HEK293 (cell line): ENCODE measurements around the gene TUNAR.

ENCODE experiments used
- CTCF ChIA-PET: fragments of 350-600 bp; formaldehyde crosslinking; extraction: SDS; loops from one replicate; lab custom pipeline; 2021; ENCODE audit warnings: antibody characterized with exemption; lab: Yijun Ruan, JAX
- POLR2A ChIA-PET: fragments of 300-600 bp; formaldehyde crosslinking; extraction: SDS; loops from one replicate; lab custom pipeline; 2020; ENCODE audit warnings: antibody characterized with exemption, inconsistent platforms; lab: Yijun Ruan, JAX
- H3K27ac ChIP-seq: fragments of 200-500 bp; sonication (Bioruptor generic); 2 replicates; pipeline ENCODE4 v1.5.1; 2014; ENCODE audit warnings: low read depth, low read length, control low read depth, inconsistent platforms; ENCODE audit errors: extremely low read depth
- H3K36me3 ChIP-seq, 2 experiments: fragments of 200-500 bp in 1 of 2; sonication (Bioruptor generic) in 1 of 2; 1 replicate in 1 of 2; 2 replicates in 1 of 2; pipeline ENCODE4 v1.5.1; 2014 to 2017; ENCODE audit warnings: inconsistent platforms in 2 of 2, low read length in 2 of 2; ENCODE audit not compliant: control insufficient read depth in 2 of 2, insufficient read depth in 1 of 2
- H3K4me1 ChIP-seq: fragments of 200-500 bp; sonication (Bioruptor generic); 2 replicates; pipeline ENCODE4 v1.5.1; 2014; ENCODE audit warnings: mild to moderate bottlenecking, low read length, inconsistent platforms; ENCODE audit not compliant: control insufficient read depth, insufficient read depth
- H3K4me3 ChIP-seq: 2 replicates; pipeline ENCODE4 v1.5.1; 2011; ENCODE audit warnings: low read depth, mild to moderate bottlenecking, control low read depth, low read length, moderate library complexity
- H3K9me3 ChIP-seq: fragments of 200-500 bp; sonication (Bioruptor generic); 2 replicates; pipeline ENCODE4 v1.5.1; 2014; ENCODE audit warnings: low read depth, low read length, inconsistent platforms; ENCODE audit not compliant: control insufficient read depth, insufficient read depth
- IKZF3 ChIP-seq: fragments of 450-650 bp; IDR thresholded peaks from 2 replicates; pipeline ENCODE4 v1.5.0; 2018; ENCODE audit warnings: missing biosample characterization, mild to moderate bottlenecking, missing genetic modification characterization, moderate library complexity
- KLF8 ChIP-seq: fragments of 450-650 bp; formaldehyde crosslinking; IDR thresholded peaks from 2 replicates; pipeline ENCODE4 v1.5.1; 2016; ENCODE audit warnings: missing biosample characterization, missing genetic modification characterization
- SP2 ChIP-seq: fragments of 450-650 bp; formaldehyde crosslinking; IDR thresholded peaks from 2 replicates; pipeline ENCODE4 v1.5.1; 2016; ENCODE audit warnings: missing biosample characterization, missing genetic modification characterization
- SP3 ChIP-seq: fragments of 450-650 bp; formaldehyde crosslinking; IDR thresholded peaks from 2 replicates; pipeline ENCODE4 v1.5.1; 2016; ENCODE audit warnings: missing biosample characterization, missing genetic modification characterization
- WT1 ChIP-seq: fragments of 450-650 bp; formaldehyde crosslinking; IDR thresholded peaks from 2 replicates; pipeline ENCODE4 v1.5.1; 2016; ENCODE audit warnings: missing biosample characterization, missing genetic modification characterization
- ZFP69B ChIP-seq: fragments of 450-650 bp; formaldehyde crosslinking; IDR thresholded peaks from 2 replicates; pipeline ENCODE4 v1.5.1; 2016; ENCODE audit warnings: missing biosample characterization, missing genetic modification characterization
- ZNF174 ChIP-seq: fragments of 450-650 bp; formaldehyde crosslinking; IDR thresholded peaks from 2 replicates; pipeline ENCODE4 v1.5.0; 2017; ENCODE audit warnings: missing biosample characterization, mild to moderate bottlenecking, missing genetic modification characterization
- ZNF266 ChIP-seq: fragments of 450-650 bp; formaldehyde crosslinking; IDR thresholded peaks from 2 replicates; pipeline ENCODE4 v1.5.1; 2016; ENCODE audit warnings: missing biosample characterization, missing genetic modification characterization, low read depth
- ZNF274 ChIP-seq, 2 experiments: fragments of 200-500 bp in 1 of 2; fragments of 450-650 bp in 1 of 2; sonication (Bioruptor generic) in 1 of 2; formaldehyde crosslinking in 1 of 2; IDR thresholded peaks; 2 replicates each; pipeline versions ENCODE4 v1.5.1 to v1.6.1; 2014 to 2016; ENCODE audit warnings: borderline replicate concordance in 1 of 2, inconsistent platforms in 1 of 2, low read length in 1 of 2, missing biosample characterization in 1 of 2, missing genetic modification characterization in 1 of 2
- ZNF354C ChIP-seq: fragments of 450-650 bp; formaldehyde crosslinking; IDR thresholded peaks from 2 replicates; pipeline ENCODE4 v1.5.1; 2016; ENCODE audit warnings: missing biosample characterization, missing genetic modification characterization, low read depth, borderline replicate concordance
- ZNF473 ChIP-seq: fragments of 450-650 bp; formaldehyde crosslinking; IDR thresholded peaks from 2 replicates; pipeline ENCODE4 v1.5.1; 2017; ENCODE audit warnings: missing biosample characterization, missing genetic modification characterization
- ZNF48 ChIP-seq: fragments of 450-650 bp; formaldehyde crosslinking; IDR thresholded peaks from 2 replicates; pipeline ENCODE4 v1.5.1; 2016; ENCODE audit warnings: missing biosample characterization, missing genetic modification characterization
- ZNF514 ChIP-seq: fragments of 450-650 bp; formaldehyde crosslinking; IDR thresholded peaks from 2 replicates; pipeline ENCODE4 v1.5.1; 2016; ENCODE audit warnings: missing biosample characterization, missing genetic modification characterization
- ZNF555 ChIP-seq: fragments of 450-650 bp; formaldehyde crosslinking; conservative IDR thresholded peaks from 2 replicates; pipeline ENCODE4 v1.5.1; 2017; ENCODE audit warnings: missing biosample characterization, mild to moderate bottlenecking, missing genetic modification characterization, inconsistent platforms
- ZNF629 ChIP-seq: fragments of 450-650 bp; formaldehyde crosslinking; IDR thresholded peaks from 2 replicates; pipeline ENCODE4 v1.5.1; 2017; ENCODE audit warnings: missing biosample characterization, missing genetic modification characterization
- ZNF654 ChIP-seq: fragments of 450-650 bp; formaldehyde crosslinking; IDR thresholded peaks from 2 replicates; pipeline ENCODE4 v1.5.1; 2016; ENCODE audit warnings: low read depth, missing biosample characterization, missing genetic modification characterization
- ZNF660 ChIP-seq: fragments of 450-650 bp; IDR thresholded peaks from 2 replicates; pipeline ENCODE4 v1.5.1; 2018; ENCODE audit warnings: missing biosample characterization, mild to moderate bottlenecking, missing genetic modification characterization
- ZNF76 ChIP-seq: fragments of 450-650 bp; formaldehyde crosslinking; IDR thresholded peaks from 2 replicates; pipeline ENCODE4; 2016; ENCODE audit warnings: low read depth, missing biosample characterization, missing genetic modification characterization, borderline replicate concordance
- ZNF843 ChIP-seq: fragments of 450-650 bp; formaldehyde crosslinking; IDR thresholded peaks from 2 replicates; pipeline ENCODE4 v1.5.1; 2016; ENCODE audit warnings: missing biosample characterization, missing genetic modification characterization
- TF ChIP-seq, protein P1 (sequence below): fragments of 450-650 bp; formaldehyde crosslinking; IDR thresholded peaks from 2 replicates; pipeline ENCODE4 v1.5.1; 2016; ENCODE audit warnings: missing biosample characterization, missing genetic modification characterization
- TF ChIP-seq, protein P2 (sequence below): fragments of 450-650 bp; formaldehyde crosslinking; IDR thresholded peaks from 2 replicates; pipeline ENCODE4 v1.5.1; 2016; ENCODE audit warnings: missing biosample characterization, missing genetic modification characterization
- TF ChIP-seq, protein P3 (sequence below): fragments of 450-650 bp; formaldehyde crosslinking; IDR thresholded peaks from 2 replicates; pipeline ENCODE4 v1.5.1; 2017; ENCODE audit warnings: missing biosample characterization, missing genetic modification characterization
- TF ChIP-seq, protein P4 (sequence below): fragments of 450-650 bp; formaldehyde crosslinking; IDR thresholded peaks from 2 replicates; pipeline ENCODE4 v1.5.1; 2016; ENCODE audit warnings: missing biosample characterization, missing genetic modification characterization
- TF ChIP-seq, protein P5 (sequence below): fragments of 450-650 bp; formaldehyde crosslinking; IDR thresholded peaks from 2 replicates; pipeline ENCODE4 v1.5.1; 2016; ENCODE audit warnings: missing biosample characterization, missing genetic modification characterization

Gene TUNAR

DNA sequence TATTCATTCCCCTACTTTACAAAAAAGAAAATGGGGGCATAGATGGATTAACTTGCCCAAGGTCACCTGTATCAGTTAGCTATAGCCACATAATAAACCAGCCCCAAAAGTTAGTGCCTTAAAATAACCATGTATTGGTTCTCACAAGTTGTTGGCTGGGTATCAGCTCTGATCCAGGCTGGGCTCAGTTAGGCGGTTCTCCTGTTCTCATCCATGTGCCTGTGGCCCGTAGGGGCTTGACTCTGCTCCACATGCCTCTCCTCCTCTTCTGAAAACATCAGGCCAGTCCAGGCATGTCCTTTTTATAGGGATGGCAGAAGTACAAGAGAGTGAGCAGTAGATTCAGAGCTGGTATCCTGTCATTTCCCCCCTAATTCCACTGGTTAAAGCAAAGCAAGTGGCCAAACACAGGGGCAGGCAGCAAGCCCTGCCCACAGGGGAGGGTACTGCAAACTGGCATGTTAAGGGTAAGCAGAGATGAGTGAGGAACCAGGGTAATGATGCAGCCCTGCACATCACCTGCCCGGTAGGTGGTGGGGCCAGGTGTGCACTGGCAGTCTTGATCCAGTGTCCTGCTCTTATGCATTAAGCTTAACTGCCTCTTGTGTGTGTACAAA is 47.9 kb upstream of the TUNAR start:
- Histone ChIP-seq H3K9me3 (no peaks in the 10 kb centered on the region), H3K27ac (no peak overlapping the region), H3K4me1 (no peaks in the 10 kb centered on the region), H3K36me3 (no peaks in the 10 kb centered on the region), H3K4me3 (no peak overlapping the region)
- CTCF ChIA-PET: interaction anchor here (0.6 kb wide), 1 partner anchor 11 kb away, joined by 3 read pairs; no protein-coding TSS in a partner anchor
- POLR2A ChIA-PET: no interaction called here
- TF ChIP-seq, protein P1, sequence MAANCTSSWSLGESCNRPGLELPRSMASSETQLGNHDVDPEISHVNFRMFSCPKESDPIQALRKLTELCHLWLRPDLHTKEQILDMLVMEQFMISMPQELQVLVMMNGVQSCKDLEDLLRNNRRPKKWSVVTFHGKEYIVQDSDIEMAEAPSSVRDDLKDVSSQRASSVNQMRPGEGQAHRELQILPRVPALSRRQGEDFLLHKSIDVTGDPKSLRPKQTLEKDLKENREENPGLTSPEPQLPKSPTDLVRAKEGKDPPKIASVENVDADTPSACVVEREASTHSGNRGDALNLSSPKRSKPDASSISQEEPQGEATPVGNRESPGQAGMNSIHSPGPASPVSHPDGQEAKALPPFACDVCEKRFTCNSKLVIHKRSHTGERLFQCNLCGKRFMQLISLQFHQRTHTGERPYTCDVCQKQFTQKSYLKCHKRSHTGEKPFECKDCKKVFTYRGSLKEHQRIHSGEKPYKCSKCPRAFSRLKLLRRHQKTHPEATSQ (tag by site-specific recombination): no peak
- TF ChIP-seq ZNF48 (no peak), ZNF274 (IDR thresholded peaks at IDR 0.05; ENCODE audit: low read length) (no peak), ZNF274 (tag by site-specific recombination; IDR thresholded peaks at IDR 0.05; ENCODE audit: borderline replicate concordance) (no peak), ZNF473 (tag by site-specific recombination) (no peak), IKZF3 (no peak), ZNF555 (no peak), ZFP69B (tag by site-specific recombination) (no peak)
- TF ChIP-seq, protein P2, sequence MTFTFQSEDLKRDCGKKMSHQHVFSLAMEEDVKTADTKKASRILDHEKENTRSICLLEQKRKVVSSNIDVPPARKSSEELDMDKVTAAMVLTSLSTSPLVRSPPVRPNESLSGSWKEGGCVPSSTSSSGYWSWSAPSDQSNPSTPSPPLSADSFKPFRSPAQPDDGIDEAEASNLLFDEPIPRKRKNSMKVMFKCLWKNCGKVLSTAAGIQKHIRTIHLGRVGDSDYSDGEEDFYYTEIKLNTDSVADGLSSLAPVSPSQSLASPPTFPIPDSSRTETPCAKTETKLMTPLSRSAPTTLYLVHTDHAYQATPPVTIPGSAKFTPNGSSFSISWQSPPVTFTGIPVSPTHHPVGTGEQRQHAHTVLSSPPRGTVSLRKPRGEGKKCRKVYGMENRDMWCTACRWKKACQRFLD (tag by site-specific recombination): no peak

DNA sequence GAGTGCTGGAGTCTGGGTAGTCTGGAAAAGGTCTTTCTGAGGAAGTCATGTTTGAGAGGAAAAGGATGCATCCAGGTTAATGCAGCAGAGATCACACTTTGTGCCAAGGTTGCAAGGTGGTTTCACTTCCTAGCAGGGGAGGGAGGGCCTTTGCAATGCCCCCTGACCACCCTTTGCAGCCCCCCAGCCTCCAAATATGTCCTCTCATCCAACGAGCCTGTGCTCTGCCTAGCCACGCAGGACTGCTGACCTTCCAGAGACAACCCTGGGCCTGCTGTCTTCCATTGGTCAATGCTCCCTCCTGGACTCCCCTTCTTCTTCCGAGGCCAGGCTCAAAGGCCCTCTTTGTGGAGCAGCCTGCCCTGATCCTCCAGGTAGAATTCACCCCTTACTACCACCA is 47.3 kb upstream of the TUNAR start:
- H3K9me3 ChIP-seq: no peaks in the 10 kb centered on the region
- ChIA-PET CTCF (interaction anchor here (0.6 kb wide), 1 partner anchor 10 kb away, joined by 3 read pairs; no protein-coding TSS in a partner anchor), POLR2A (no interaction called here)

DNA sequence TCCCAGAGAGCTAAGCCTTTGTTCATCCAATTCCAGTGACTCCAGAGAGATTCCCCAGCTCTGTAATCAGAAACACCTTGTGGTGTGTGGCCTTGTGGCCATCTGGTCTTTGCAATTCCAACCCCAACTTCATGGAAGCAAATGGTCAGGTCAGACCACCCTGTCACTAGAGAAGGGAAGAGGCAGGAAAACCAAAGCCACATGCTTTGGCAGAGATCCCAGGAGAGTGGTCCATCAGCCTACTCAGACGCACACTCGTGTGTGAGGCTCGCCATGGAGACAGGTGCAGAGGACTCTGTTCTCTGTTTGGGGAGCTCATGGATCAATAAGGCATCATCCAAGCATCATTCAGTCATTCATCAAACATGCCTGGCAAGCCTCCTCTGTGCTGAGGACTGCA is 46.2 kb upstream of the TUNAR start:
- H3K9me3 ChIP-seq: no peaks in the 10 kb centered on the region
- no peak overlapping the region for H3K4me3 ChIP-seq
- TF ChIP-seq, protein P3, sequence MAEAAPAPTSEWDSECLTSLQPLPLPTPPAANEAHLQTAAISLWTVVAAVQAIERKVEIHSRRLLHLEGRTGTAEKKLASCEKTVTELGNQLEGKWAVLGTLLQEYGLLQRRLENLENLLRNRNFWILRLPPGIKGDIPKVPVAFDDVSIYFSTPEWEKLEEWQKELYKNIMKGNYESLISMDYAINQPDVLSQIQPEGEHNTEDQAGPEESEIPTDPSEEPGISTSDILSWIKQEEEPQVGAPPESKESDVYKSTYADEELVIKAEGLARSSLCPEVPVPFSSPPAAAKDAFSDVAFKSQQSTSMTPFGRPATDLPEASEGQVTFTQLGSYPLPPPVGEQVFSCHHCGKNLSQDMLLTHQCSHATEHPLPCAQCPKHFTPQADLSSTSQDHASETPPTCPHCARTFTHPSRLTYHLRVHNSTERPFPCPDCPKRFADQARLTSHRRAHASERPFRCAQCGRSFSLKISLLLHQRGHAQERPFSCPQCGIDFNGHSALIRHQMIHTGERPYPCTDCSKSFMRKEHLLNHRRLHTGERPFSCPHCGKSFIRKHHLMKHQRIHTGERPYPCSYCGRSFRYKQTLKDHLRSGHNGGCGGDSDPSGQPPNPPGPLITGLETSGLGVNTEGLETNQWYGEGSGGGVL: no peak
- no peak for TF ChIP-seq ZNF266 (tag by site-specific recombination)
- no peak for TF ChIP-seq WT1 (tag by site-specific recombination)
- TF ChIP-seq ZNF354C (tag by site-specific recombination): no peak
- POLR2A ChIA-PET: no interaction called here
- CTCF ChIA-PET: interaction anchor here (0.7 kb wide), 1 partner anchor 198 kb away, joined by 3 read pairs; no protein-coding TSS in a partner anchor
- H3K36me3 ChIP-seq: no peaks in the 10 kb centered on the region
- H3K27ac ChIP-seq: no peak overlapping the region
- no peaks in the 10 kb centered on the region for H3K4me1 ChIP-seq

More for the DNA sequence above, 47.3 kb upstream of the TUNAR start:
- H3K36me3 ChIP-seq: no peaks in the 10 kb centered on the region
- H3K4me1 ChIP-seq: no peaks in the 10 kb centered on the region
- H3K27ac ChIP-seq: no peak overlapping the region
- TF ChIP-seq ZNF76 (tag by site-specific recombination) (no peak), SP2 (tag by site-specific recombination) (no peak), ZNF843 (no peak), ZNF514 (tag by site-specific recombination) (no peak), SP3 (tag by site-specific recombination) (no peak), ZNF654 (tag by site-specific recombination) (no peak), ZNF174 (tag by site-specific recombination) (no peak), ZNF660 (tag by site-specific recombination) (no peak), KLF8 (no peak), ZNF629 (tag by site-specific recombination) (no peak)
- TF ChIP-seq, protein P4, sequence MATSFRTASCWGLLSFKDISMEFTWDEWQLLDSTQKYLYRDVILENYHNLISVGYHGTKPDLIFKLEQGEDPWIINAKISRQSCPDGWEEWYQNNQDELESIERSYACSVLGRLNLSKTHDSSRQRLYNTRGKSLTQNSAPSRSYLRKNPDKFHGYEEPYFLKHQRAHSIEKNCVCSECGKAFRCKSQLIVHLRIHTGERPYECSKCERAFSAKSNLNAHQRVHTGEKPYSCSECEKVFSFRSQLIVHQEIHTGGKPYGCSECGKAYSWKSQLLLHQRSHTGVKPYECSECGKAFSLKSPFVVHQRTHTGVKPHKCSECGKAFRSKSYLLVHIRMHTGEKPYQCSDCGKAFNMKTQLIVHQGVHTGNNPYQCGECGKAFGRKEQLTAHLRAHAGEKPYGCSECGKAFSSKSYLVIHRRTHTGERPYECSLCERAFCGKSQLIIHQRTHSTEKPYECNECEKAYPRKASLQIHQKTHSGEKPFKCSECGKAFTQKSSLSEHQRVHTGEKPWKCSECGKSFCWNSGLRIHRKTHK (tag by site-specific recombination): no peak
- TF ChIP-seq, protein P5, sequence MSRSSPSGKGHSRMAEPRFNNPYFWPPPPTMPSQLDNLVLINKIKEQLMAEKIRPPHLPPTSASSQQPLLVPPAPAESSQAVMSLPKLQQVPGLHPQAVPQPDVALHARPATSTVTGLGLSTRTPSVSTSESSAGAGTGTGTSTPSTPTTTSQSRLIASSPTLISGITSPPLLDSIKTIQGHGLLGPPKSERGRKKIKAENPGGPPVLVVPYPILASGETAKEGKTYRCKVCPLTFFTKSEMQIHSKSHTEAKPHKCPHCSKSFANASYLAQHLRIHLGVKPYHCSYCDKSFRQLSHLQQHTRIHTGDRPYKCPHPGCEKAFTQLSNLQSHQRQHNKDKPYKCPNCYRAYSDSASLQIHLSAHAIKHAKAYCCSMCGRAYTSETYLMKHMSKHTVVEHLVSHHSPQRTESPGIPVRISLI (tag by site-specific recombination): no peak
- no peak overlapping the region for H3K4me3 ChIP-seq
